Panc1 (cell line): Measurements from ENCODE around the gene PRKAR2B.

Source experiments
- CTCF ChIP-seq: fragments of 450-650 bp; IDR thresholded peaks from 2 replicates; pipeline ENCODE4 v1.5.1; 2017; ENCODE audit warnings: mild to moderate bottlenecking
- POLR2AphosphoS5 ChIP-seq: IDR thresholded peaks from 2 replicates; pipeline ENCODE4 v1.6.1; 2012; ENCODE audit warnings: mild to moderate bottlenecking, low read depth, low read length, moderate library complexity
- REST ChIP-seq, 2 experiments: IDR thresholded peaks; 2 replicates each; pipeline ENCODE4 v1.6.1; 2011 to 2012; ENCODE audit warnings: low read depth in 2 of 2, control low read depth in 1 of 2, low read length in 1 of 2, mild to moderate bottlenecking in 1 of 2, moderate library complexity in 1 of 2; ENCODE audit not compliant: insufficient read depth in 1 of 2
- TCF7L2 ChIP-seq: IDR thresholded peaks from 2 replicates; pipeline ENCODE4 v1.6.1; 2011; ENCODE audit warnings: mild to moderate bottlenecking, low read depth, low read length, inconsistent platforms

GRCh38 chr7:107108793-107109371 is 64.4 kb downstream of the PRKAR2B start:
- TF ChIP-seq CTCF (no peak), TCF7L2 (no peak), POLR2AphosphoS5 (no peak), REST (IDR thresholded peaks at IDR 0.05; ENCODE audit: insufficient read depth in 1 of 2, low read depth in 2 of 2, low read length in 1 of 2) (no peak)
